NCI-H446 (cell line): ENCODE results near the gene IFT81.
A peak's percentile ranks its signal among the peaks of the same experiment; 100 is the strongest.
"Not testable (repeated sequence)": the region's sequence is repeated elsewhere in the genome, so short reads cannot be mapped to it uniquely, and the experiment has no call there.

Source experiments
- DNase-seq, 2 experiments: peaks; one replicate each; lab custom pipeline; 2025; lab: John Stamatoyannopoulos, UW

IFT81 gene

GRCh38 chr12:110124269-110124995 is at the start of gene IFT81:
Gene IFT81 (plus strand): TSS chr12:110124357. CDS start chr12:110127381, 3,024 bp downstream.
- peak; percentile 83 to 96 for DNase-seq

DNA sequence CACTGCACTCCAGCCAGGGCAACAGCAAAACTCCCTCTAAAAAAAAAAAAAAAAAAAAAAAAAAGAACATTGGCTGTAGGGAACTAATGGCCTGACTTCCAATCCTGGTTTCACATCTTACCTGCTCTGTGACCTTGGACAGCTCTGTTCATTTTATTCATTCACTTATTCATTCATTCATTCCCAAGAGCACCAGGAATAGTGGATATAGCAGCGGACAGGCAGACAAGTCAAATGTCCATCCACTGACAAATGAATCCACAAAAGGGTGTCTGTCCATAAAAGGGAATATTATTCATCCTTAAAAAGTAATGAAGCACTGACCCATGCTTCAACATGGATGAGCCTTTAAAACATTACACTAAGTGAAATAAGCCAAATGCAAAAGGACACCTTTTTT is 48.3 kb upstream of the IFT81 start:
- DNase-seq, result no peak

DNA sequence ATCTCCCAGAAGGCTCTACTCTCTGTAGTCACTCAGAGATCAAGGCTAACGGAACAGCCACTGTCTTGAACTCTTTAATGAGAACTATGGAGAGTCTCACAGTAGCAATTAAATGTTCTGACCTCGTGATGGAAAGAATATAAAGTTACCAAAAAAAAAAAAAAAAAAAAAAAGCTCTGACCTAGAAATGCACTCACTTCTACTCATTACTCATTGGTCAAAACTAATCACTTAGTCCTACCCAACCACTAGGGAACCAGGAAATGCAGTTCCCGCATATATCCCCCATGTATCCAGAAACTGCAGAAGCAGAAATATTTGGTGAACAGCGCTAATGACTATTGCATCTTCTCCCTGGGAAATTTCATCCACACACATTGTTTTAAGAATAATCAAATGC is 46.4 kb upstream of the IFT81 start:
- DNase-seq, result no peak

DNA sequence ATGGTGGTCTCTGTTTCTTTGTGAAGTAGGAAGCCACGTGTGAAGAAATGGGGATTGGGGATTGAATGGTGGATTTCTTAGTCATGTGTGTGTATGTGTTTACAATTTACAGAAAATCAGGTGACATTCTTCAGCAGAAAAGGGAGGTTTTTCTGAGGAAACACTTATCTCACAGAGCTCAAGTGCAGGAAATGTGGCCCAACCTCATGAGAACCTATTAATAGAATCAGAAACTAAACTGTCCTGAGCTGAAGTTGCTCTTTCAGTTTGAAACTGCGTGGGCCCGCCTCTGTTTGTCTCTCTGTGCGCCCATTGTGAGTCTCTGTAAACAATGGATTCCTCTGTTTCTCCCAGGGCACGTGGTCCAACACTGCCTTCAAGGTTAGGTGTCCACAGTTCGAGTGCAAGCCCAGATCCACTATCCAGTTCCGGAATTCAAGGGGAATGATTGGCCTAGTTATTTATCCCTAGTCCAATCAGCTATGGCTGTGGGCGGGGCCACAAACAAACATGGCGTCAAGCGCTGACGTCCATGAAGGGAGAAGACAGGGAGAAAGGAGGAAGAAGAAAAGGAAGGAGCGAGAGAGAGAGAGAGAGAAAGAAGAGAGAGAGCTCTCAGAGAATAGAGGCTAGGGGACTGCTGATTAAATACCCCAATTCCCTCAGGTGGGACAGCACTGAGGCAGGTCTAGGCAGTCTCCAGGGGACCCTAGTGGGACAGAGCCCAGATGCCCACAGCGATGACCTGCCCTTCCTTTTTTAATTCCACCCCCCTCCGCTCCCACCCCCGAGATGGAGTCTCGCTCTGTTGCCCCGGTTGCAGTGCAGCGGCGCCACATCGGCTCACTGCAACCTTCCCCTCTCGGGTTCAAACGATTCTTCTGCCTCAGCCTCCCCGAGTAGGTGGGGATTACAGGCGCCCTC is 44.4 kb upstream of the IFT81 start:
- no peak for DNase-seq

DNA sequence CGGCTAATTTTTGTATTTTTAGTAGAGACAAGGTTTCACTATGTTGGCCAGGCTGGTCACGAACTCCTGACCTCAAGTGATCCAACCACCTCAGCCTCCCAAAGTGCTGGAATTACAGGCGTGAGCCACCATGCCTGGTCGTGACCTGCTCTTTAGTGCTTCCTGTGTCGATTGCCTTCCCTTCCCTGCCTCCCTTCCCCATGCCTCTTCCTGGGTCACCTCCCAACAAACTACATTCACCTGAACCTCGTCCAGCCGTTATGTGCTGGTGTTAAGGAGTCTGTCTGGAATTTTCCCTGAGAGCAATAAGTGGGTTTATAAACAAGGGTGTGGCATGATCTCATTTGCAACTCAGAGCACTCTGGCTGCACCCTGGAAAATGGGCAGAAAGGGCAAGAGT is 43.7 kb upstream of the IFT81 start:
- no peak for DNase-seq

DNA sequence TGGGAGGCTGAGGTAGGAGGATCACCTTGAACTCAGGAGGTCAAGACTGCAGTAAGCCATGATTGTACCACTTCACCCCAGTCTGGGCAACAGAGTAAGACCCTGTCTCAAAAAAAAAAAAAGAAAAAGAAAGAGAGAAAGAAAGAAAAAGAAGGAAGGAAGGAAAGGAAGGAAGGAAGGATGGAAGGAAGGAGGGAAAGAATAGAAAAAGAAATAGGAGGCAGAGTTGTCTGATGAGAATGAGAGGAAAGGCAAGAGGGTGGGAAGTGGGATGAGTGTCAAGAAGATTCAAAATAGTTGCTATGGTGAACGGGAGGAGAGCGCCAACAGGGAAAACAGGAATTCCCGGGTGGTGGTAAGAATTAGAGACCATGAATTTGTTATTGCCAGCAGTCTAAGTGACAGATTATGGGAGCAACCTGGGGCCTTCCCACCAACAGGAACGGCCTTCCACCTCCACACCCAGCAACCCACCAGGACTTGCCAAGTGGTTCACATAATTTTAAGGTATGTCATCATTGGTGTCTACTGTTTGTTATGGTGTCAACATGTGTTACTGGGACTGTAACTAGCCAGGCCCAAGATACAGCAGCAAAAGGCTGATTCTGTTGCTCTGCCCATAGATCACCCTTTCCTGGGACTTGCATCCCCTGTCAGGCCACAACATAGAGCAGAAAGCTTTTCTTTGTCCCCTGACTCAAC is 39.7 kb upstream of the IFT81 start:
- DNase-seq, result no peak

DNA sequence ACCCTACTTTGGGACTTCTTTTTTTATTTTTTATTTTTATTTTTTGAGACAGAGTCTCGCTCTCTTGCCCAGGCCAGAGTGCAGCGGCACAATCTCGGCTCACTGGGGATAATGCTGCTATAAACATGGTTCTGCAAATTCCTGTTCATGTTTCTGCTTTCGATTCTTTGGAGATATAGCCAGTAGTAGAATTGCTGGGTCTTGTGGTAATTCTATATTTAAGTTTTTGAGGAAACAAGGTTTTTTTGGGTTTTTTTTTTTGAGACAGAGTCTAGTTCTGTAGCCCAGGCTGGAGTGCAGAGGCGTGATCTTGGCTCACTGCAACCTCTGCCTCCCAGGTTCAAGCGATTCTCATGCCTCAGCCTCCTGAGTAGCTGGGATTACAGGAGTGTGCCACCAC is 35.9 kb upstream of the IFT81 start:
- DNase-seq, result not testable (repeated sequence)

- DNase-seq, result no peak
Measured at GRCh38 chr12:110088936-110089335, 35.2 kb upstream of the IFT81 start.

DNA sequence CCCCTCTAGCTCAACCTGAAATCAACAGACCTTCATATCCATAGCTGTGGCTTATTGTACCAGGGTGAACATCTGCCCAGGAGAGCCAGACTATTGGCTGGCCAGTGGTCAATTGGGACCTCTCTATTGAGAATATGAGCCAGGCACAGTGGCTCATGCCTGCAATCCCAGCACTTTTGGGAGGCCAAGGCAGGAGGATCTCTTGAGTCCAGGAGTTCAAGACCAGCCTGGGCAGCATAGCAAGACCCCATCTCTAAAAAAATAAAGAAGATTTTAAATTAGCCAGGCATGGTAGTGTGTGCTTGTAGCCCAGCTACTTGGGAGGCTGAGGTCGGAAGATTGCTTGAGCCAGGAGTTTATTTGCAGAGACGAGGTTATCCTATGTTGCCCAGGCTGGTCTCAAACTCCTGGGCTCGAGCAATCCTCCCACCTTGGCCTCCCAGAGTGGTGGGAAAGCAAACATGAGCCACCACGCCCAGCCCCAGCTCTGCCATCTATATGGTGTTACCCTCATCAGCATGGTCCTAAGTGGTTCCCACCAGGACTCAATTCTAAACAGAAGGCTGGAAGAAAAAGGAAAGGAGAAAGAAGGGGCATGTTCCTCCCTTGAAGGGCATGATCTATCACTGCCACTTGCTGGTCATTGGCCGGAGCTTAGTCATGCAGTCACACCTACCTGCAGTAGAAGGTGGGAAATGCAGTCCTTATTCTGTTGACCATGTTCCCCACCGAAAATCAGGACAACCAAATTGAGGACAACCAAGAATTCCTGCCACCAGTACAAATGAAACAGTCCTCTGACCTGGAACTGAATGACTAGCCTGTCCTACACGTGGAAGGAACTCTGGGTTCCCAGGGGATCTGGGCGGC is 33.7 kb upstream of the IFT81 start:
- DNase-seq, result no peak

DNA sequence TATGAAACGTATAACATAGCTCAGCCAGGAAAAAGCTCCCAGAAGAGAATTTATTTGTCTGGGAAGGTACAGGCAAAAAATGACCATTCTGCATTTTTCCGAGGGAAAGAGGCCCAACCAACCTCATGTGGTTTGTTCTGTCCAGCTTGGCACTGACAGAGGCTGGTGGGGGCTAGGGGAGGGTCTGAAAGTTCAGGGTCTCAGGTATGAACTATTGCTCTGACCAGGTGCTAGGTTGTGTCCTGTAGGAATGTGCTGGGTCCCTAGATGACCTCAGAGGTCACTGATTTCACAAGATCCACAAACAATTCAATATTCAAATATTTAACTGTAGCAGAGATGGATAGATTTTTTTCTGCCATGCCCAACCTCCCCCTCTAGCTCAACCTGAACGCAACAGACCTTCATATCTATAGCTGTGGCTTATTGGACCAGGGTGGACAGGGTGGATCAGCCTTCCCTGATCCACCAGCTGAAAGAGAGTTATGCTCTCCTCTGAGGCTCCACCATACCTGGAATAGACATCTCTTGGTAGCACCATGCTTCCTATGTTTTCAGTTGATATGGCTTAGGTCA is 32.9 kb upstream of the IFT81 start:
- DNase-seq, result no peak

DNA sequence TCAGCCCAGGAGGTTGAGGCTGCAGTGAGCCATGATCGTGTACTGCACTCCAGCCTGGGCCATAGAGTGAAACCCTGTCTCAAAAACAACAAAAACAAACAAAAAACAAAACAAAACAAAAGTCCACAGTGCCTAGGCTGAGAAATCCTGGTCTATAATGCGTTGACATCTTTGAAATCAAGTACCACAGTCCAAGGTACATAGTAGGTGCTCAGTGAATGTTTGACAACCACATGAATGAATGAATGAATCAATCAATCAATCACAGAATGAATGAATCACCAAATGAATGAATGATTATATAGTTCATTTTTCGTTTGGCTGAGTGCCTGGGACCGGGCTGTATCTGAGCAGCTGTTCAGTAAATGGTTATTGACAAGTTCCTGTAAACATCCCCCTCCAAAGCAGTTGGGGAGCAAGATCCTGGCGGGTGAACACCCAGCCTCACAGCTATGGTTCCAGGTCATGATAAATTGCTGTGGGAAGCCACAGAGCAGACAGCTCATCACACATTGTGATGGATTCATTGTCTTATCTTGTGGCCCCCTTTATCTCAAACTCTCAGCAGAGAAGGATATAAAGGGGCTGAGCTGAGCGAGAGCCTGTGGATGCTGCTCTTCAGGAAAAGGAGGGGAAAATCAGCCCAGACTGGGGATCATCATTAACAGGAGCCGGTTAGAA is 30.4 kb upstream of the IFT81 start:
- no peak for DNase-seq

GRCh38 chr12:110100315-110100970 is 23.7 kb upstream of the IFT81 start:
- DNase-seq, result peak; percentile 64 to 84

DNA sequence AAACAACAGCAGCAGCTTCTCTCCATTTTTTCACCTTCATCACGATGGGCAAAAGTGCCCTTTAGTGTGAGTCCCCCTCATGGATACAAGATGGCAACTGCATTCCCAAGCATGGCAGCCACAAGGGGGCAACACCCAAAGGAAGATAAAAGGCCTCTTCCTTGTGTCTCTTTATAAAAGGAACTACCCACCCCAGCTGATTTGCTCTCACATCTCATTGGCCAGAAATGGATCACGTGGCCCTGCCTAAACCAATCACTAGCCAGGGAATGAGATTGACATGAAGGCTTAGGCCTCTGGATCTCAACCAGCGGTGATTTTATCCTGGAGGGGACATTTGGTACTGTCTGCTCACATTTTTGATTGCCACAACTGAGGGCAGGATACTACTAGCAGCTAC is 21.9 kb upstream of the IFT81 start:
- peak; percentile 70 to 90 for DNase-seq

- no peak for DNase-seq
Measured at GRCh38 chr12:110104188-110105094, 19.7 kb upstream of the IFT81 start.

GRCh38 chr12:110105159-110105558 is 19.0 kb upstream of the IFT81 start:
- DNase-seq, result no peak

DNA sequence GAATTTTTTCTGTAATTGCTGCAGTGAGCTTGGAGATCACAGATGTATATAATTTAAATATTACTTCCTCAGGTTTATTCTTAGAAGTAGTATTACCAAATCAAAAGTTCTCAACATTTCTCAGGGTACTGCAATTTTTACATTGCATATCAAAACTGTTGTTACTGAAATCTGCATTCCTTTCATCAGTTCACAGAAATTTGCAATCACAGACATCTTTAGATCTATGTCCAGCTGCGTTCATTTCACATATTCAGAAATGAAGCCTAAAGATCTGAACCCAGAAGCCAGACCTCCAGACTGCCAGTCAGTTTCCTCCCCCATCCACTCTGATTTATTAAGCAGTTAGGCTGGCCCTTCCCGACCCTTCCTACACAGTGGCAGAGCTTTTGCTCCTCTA is 18.2 kb upstream of the IFT81 start:
- no peak for DNase-seq

DNA sequence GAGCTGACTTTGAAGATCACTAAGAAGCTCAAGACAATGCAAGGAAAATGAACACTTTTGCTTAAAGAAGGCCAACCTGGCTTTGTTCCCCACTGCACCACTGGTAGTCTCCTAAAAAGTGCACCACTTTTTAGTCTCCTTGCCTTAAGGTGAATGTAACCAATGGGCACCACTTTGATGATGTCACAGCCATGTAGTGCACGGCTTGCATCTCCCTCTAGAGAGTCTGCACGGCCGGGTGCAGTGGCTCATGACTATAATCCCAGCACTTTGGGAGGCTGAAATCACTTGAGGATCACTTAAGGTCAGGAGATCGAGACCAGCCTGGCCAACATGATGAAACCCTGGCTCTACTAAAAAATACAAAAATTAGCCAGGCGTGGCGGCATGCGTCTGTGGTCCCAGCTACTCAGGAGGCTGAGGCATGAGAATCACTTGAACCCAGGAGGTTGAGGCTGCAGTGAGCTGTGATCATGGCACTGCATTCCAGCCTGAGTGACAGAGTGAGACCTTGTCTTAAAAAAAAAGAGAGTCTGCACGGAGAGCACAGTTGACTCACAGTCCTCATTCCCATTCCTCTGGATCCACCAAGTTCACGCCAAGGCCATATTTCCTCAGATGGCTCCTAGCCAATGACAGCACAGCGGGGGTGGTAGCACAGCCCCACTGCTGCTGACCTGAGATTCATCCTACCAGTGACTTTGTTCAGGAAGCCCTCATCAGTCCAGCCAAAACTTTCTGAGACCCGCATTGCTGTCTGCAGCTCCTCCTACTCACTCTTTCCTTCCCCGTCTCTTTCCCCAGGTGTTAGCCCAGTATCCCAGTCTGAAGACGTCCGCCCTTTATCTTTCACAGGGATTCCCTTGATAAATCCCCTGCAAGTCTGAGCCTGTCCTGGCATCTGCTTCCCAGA is 16.5 kb upstream of the IFT81 start:
- DNase-seq, result peak in 1 of 2 experiments; percentile 37
